Ectodermal cell (in vitro differentiated cells): ENCODE data around the gene SDK1.

Source experiments
- H3K27ac ChIP-seq: 2 replicates; pipeline ENCODE4 v1.7.0; 2013; ENCODE audit warnings: mild to moderate bottlenecking, low read depth, low read length; ENCODE audit not compliant: insufficient read depth, poor library complexity, severe bottlenecking
- H3K27me3 ChIP-seq: 2 replicates; pipeline ENCODE4 v1.7.0; 2013; ENCODE audit warnings: mild to moderate bottlenecking, low read length; ENCODE audit not compliant: insufficient read depth, control insufficient read depth, poor library complexity, severe bottlenecking
- H3K36me3 ChIP-seq: one replicate; pipeline ENCODE4 v1.7.0; 2013; ENCODE audit warnings: low read length; ENCODE audit not compliant: control insufficient read depth, insufficient read depth
- H3K4me1 ChIP-seq: one replicate; pipeline ENCODE4 v1.7.0; 2013; ENCODE audit warnings: low read length; ENCODE audit not compliant: control insufficient read depth, insufficient read depth
- H3K4me3 ChIP-seq: 2 replicates; pipeline ENCODE4 v1.7.0; 2013; ENCODE audit warnings: low read depth, low read length, control low read depth; ENCODE audit not compliant: insufficient read depth
- H3K9me3 ChIP-seq: 2 replicates; pipeline ENCODE4 v1.7.0; 2013; ENCODE audit warnings: mild to moderate bottlenecking, low read length, moderate library complexity; ENCODE audit not compliant: control insufficient read depth
- WGBS, 2 experiments: methylation state at CpG; one replicate each; pipeline ENCODE4 v1.1.7; 2013; ENCODE audit warnings: missing lambda C conversion rate in 2 of 2; 5-methylcytosine and 5-hydroxymethylcytosine counted together

SDK1 gene

GRCh38 chr7:3636131-3636860 lies 335.2 kb downstream of the SDK1 start:
- Histone ChIP-seq H3K4me3 (no peak overlapping the region), H3K9me3 (no peaks in the 10 kb centered on the region), H3K36me3 (no peaks in the 10 kb centered on the region), H3K27ac (no peak overlapping the region), H3K4me1 (no peaks in the 10 kb centered on the region), H3K27me3 (no peaks in the 10 kb centered on the region)
- 93 to 94% methylated on average over 6 of the region's 6 CpGs for WGBS, 2 experiments

GRCh38 chr7:3639253-3639652 lies 338.2 kb downstream of the SDK1 start:
- Histone ChIP-seq H3K27ac (no peak overlapping the region), H3K4me1 (no peaks in the 10 kb centered on the region), H3K27me3 (no peaks in the 10 kb centered on the region), H3K9me3 (no peaks in the 10 kb centered on the region), H3K4me3 (no peak overlapping the region), H3K36me3 (no peaks in the 10 kb centered on the region)
- WGBS, 2 experiments = 78 to 81% methylated on average over 7 of the region's 7 CpGs

GRCh38 chr7:3641582-3641981 lies 340.5 kb downstream of the SDK1 start:
- Histone ChIP-seq H3K4me3 (no peak overlapping the region), H3K27ac (no peak overlapping the region), H3K36me3 (no peaks in the 10 kb centered on the region), H3K9me3 (no peaks in the 10 kb centered on the region), H3K4me1 (no peaks in the 10 kb centered on the region), H3K27me3 (no peaks in the 10 kb centered on the region)
- 94 to 95% methylated on average over 14 of the region's 14 CpGs for WGBS, 2 experiments

GRCh38 chr7:3643091-3643490 lies 342.0 kb downstream of the SDK1 start:
- no peaks in the 10 kb centered on the region for H3K36me3 ChIP-seq
- H3K27me3 ChIP-seq = no peaks in the 10 kb centered on the region
- no peaks in the 10 kb centered on the region for H3K4me1 ChIP-seq
- no peak overlapping the region for H3K27ac ChIP-seq
- H3K4me3 ChIP-seq = no peak overlapping the region
- no peaks in the 10 kb centered on the region for H3K9me3 ChIP-seq
- 80 to 83% methylated on average over 4 of the region's 4 CpGs for WGBS, 2 experiments

- Histone ChIP-seq H3K9me3 (no peaks in the 10 kb centered on the region), H3K27me3 (no peaks in the 10 kb centered on the region), H3K27ac (no peak overlapping the region), H3K4me1 (no peaks in the 10 kb centered on the region), H3K4me3 (no peak overlapping the region), H3K36me3 (no peaks in the 10 kb centered on the region)
- 93% methylated on average over 2 of the region's 2 CpGs; no CpG with 5 or more reads in 1 of the 2 experiments for WGBS, 2 experiments
Observed at GRCh38 chr7:3648276-3648675, 347.2 kb downstream of the SDK1 start.

GRCh38 chr7:3649250-3649649 lies 348.2 kb downstream of the SDK1 start:
- WGBS, 2 experiments = 86 to 92% methylated on average over 1 to 2 of the region's 2 CpGs
- Histone ChIP-seq H3K27ac (no peak overlapping the region), H3K9me3 (no peaks in the 10 kb centered on the region), H3K27me3 (no peaks in the 10 kb centered on the region), H3K36me3 (no peaks in the 10 kb centered on the region), H3K4me3 (no peak overlapping the region), H3K4me1 (no peaks in the 10 kb centered on the region)

GRCh38 chr7:3649678-3650440 lies 348.8 kb downstream of the SDK1 start:
- Histone ChIP-seq H3K9me3 (no peaks in the 10 kb centered on the region), H3K27me3 (no peaks in the 10 kb centered on the region), H3K4me3 (no peak overlapping the region), H3K36me3 (no peaks in the 10 kb centered on the region), H3K4me1 (no peaks in the 10 kb centered on the region), H3K27ac (no peak overlapping the region)
- WGBS, 2 experiments = 94 to 97% methylated on average over 10 of the region's 10 CpGs

- Histone ChIP-seq H3K4me1 (no peaks in the 10 kb centered on the region), H3K27me3 (no peaks in the 10 kb centered on the region), H3K4me3 (no peak overlapping the region), H3K27ac (no peak overlapping the region), H3K36me3 (no peaks in the 10 kb centered on the region), H3K9me3 (no peaks in the 10 kb centered on the region)
- WGBS, 2 experiments = 100% methylated on average over 2 of the region's 2 CpGs; no CpG with 5 or more reads in 1 of the 2 experiments
Observed at GRCh38 chr7:3650844-3651243, 349.8 kb downstream of the SDK1 start.

- no peaks in the 10 kb centered on the region for H3K4me1 ChIP-seq
- 94 to 96% methylated on average over 5 to 7 of the region's 7 CpGs for WGBS, 2 experiments
- no peaks in the 10 kb centered on the region for H3K9me3 ChIP-seq
- no peak overlapping the region for H3K4me3 ChIP-seq
- H3K27me3 ChIP-seq = no peaks in the 10 kb centered on the region
- H3K36me3 ChIP-seq = no peaks in the 10 kb centered on the region
- no peak overlapping the region for H3K27ac ChIP-seq
Observed at GRCh38 chr7:3655635-3656034, 354.6 kb downstream of the SDK1 start.

GRCh38 chr7:3657206-3657605 lies 356.2 kb downstream of the SDK1 start:
- H3K4me3 ChIP-seq = no peak overlapping the region
- no peaks in the 10 kb centered on the region for H3K27me3 ChIP-seq
- WGBS, 2 experiments = 88 to 94% methylated on average over 6 of the region's 6 CpGs
- H3K9me3 ChIP-seq = no peaks in the 10 kb centered on the region
- H3K27ac ChIP-seq = no peak overlapping the region
- H3K4me1 ChIP-seq = no peaks in the 10 kb centered on the region
- H3K36me3 ChIP-seq = no peaks in the 10 kb centered on the region
